Measurements from ENCODE around the gene S100A14. TPM values are rescaled to one million over a fixed set of nuclear protein-coding genes. Genes with fewer than 3 reads are reported as not detected.
"Not testable (repeated sequence)": the region's sequence is repeated elsewhere in the genome, so short reads cannot be mapped to it uniquely, and the experiment has no call there.

Gene S100A14
- total RNA-seq, 2 experiments from 2014 or later: not detected

- Mint-ChIP-seq H3K36me3 (no peaks in the 10 kb centered on the region), H3K4me1 (no peaks in the 10 kb centered on the region), H3K9me3 (no peaks in the 10 kb centered on the region)
Measured at GRCh38 chr1:153587314-153587713, 28.8 kb downstream of the S100A14 start.

GRCh38 chr1:153586347-153586746, 29.8 kb downstream of the S100A14 start:
- POLR2A ChIA-PET: no interaction called here
- Mint-ChIP-seq H3K27ac (no peak overlapping the region), H3K36me3 (no peaks in the 10 kb centered on the region), H3K4me3 (no peak overlapping the region), H3K9me3 (no peaks in the 10 kb centered on the region), H3K4me1 (no peaks in the 10 kb centered on the region), H3K27me3 (peaks cover 23% of the 10 kb centered on the region)
- no peak for DNase-seq
- ATAC-seq (ENCODE audit: low read depth): no peak

More at GRCh38 chr1:153587314-153587713, 28.8 kb downstream of the S100A14 start:
- Mint-ChIP-seq H3K4me3 (no peak overlapping the region), H3K27me3 (peaks cover 23% of the 10 kb centered on the region), H3K27ac (no peak overlapping the region)
- POLR2A ChIA-PET: no interaction called here
- ATAC-seq (ENCODE audit: low read depth): no peak
- DNase-seq: no peak

- POLR2A ChIA-PET: no interaction called here
- no peak for ATAC-seq (ENCODE audit: low read depth)
- peaks cover 23% of the 10 kb centered on the region for H3K27me3 Mint-ChIP-seq
- no peak overlapping the region for H3K4me3 Mint-ChIP-seq
- DNase-seq: no peak
- H3K9me3 Mint-ChIP-seq: no peaks in the 10 kb centered on the region
- no peaks in the 10 kb centered on the region for H3K36me3 Mint-ChIP-seq
- H3K27ac Mint-ChIP-seq: no peak overlapping the region
- H3K4me1 Mint-ChIP-seq: no peaks in the 10 kb centered on the region
Measured at GRCh38 chr1:153585006-153585405, 31.1 kb downstream of the S100A14 start.

GRCh38 chr1:153583976-153584375, 32.1 kb downstream of the S100A14 start:
- POLR2A ChIA-PET: no interaction called here

GRCh38 chr1:153583514-153583913, 32.6 kb downstream of the S100A14 start:
- H3K27ac Mint-ChIP-seq; H3K4me1 Mint-ChIP-seq; H3K36me3 Mint-ChIP-seq; DNase-seq; POLR2A ChIA-PET; H3K9me3 Mint-ChIP-seq; ATAC-seq (ENCODE audit: low read depth); H3K4me3 Mint-ChIP-seq: not testable (repeated sequence)
- H3K27me3 Mint-ChIP-seq: peaks cover 32% of the 10 kb centered on the region

More at GRCh38 chr1:153583976-153584375, 32.1 kb downstream of the S100A14 start:
- no peak for ATAC-seq (ENCODE audit: low read depth)
- peaks cover 30% of the 10 kb centered on the region for H3K27me3 Mint-ChIP-seq
- no peaks in the 10 kb centered on the region for H3K36me3 Mint-ChIP-seq
- H3K4me3 Mint-ChIP-seq: no peak overlapping the region
- H3K27ac Mint-ChIP-seq: no peak overlapping the region
- no peak for DNase-seq
- no peaks in the 10 kb centered on the region for H3K9me3 Mint-ChIP-seq
- no peaks in the 10 kb centered on the region for H3K4me1 Mint-ChIP-seq

GRCh38 chr1:153582836-153583235, 33.3 kb downstream of the S100A14 start:
- ATAC-seq (ENCODE audit: low read depth); H3K9me3 Mint-ChIP-seq; POLR2A ChIA-PET; H3K36me3 Mint-ChIP-seq; DNase-seq; H3K4me1 Mint-ChIP-seq; H3K4me3 Mint-ChIP-seq; H3K27ac Mint-ChIP-seq: not testable (repeated sequence)
- peaks cover 33% of the 10 kb centered on the region for H3K27me3 Mint-ChIP-seq

- H3K9me3 Mint-ChIP-seq: no peaks in the 10 kb centered on the region
- no peaks in the 10 kb centered on the region for H3K36me3 Mint-ChIP-seq
- no peak overlapping the region for H3K4me3 Mint-ChIP-seq
- peaks cover 31% of the 10 kb centered on the region for H3K27me3 Mint-ChIP-seq
- no peaks in the 10 kb centered on the region for H3K4me1 Mint-ChIP-seq
- POLR2A ChIA-PET: no interaction called here
- no peak overlapping the region for H3K27ac Mint-ChIP-seq
- ATAC-seq (ENCODE audit: low read depth): no peak
- no peak for DNase-seq
Measured at GRCh38 chr1:153578936-153579335, 37.2 kb downstream of the S100A14 start.

GRCh38 chr1:153578490-153578889, 37.6 kb downstream of the S100A14 start:
- Mint-ChIP-seq H3K4me3 (no peak overlapping the region), H3K9me3 (no peaks in the 10 kb centered on the region), H3K27ac (no peak overlapping the region), H3K4me1 (no peaks in the 10 kb centered on the region), H3K27me3 (peaks cover 31% of the 10 kb centered on the region), H3K36me3 (no peaks in the 10 kb centered on the region)
- POLR2A ChIA-PET: no interaction called here
- no peak for ATAC-seq (ENCODE audit: low read depth)
- no peak for DNase-seq

GRCh38 chr1:153577624-153578051, 38.5 kb downstream of the S100A14 start:
- H3K27me3 Mint-ChIP-seq: peaks cover 31% of the 10 kb centered on the region
- no peak overlapping the region for H3K4me3 Mint-ChIP-seq
- no peaks in the 10 kb centered on the region for H3K36me3 Mint-ChIP-seq
- no peak for DNase-seq
- peaks cover 7% of the 10 kb centered on the region for H3K4me1 Mint-ChIP-seq
- ATAC-seq (ENCODE audit: low read depth): no peak
- POLR2A ChIA-PET: interaction anchor here (0.7 kb wide), 1 partner anchor 71 kb away, joined by 3 read pairs; no protein-coding TSS in a partner anchor
- H3K9me3 Mint-ChIP-seq: no peaks in the 10 kb centered on the region
- H3K27ac Mint-ChIP-seq: no peak overlapping the region

GRCh38 chr1:153577138-153577537, 39.0 kb downstream of the S100A14 start:
- Mint-ChIP-seq H3K4me3 (no peak overlapping the region), H3K4me1 (peaks cover 11% of the 10 kb centered on the region), H3K36me3 (no peaks in the 10 kb centered on the region), H3K27ac (no peak overlapping the region), H3K9me3 (no peaks in the 10 kb centered on the region), H3K27me3 (peaks cover 31% of the 10 kb centered on the region)
- no peak for ATAC-seq (ENCODE audit: low read depth)
- DNase-seq: no peak
- POLR2A ChIA-PET: interaction anchor here (0.6 kb wide), 1 partner anchor 67 kb away, joined by 5 read pairs; no protein-coding TSS in a partner anchor

- H3K27ac Mint-ChIP-seq; H3K4me3 Mint-ChIP-seq; DNase-seq; POLR2A ChIA-PET; H3K9me3 Mint-ChIP-seq; ATAC-seq (ENCODE audit: low read depth); H3K36me3 Mint-ChIP-seq: not testable (repeated sequence)
- H3K27me3 Mint-ChIP-seq: peaks cover 39% of the 10 kb centered on the region
- H3K4me1 Mint-ChIP-seq: peaks cover 18% of the 10 kb centered on the region
Measured at GRCh38 chr1:153575497-153575896, 40.6 kb downstream of the S100A14 start.

- H3K9me3 Mint-ChIP-seq; DNase-seq; ATAC-seq (ENCODE audit: low read depth); H3K36me3 Mint-ChIP-seq; H3K27ac Mint-ChIP-seq; H3K4me3 Mint-ChIP-seq; POLR2A ChIA-PET: not testable (repeated sequence)
- peaks cover 18% of the 10 kb centered on the region for H3K4me1 Mint-ChIP-seq
- peaks cover 41% of the 10 kb centered on the region for H3K27me3 Mint-ChIP-seq
Measured at GRCh38 chr1:153575081-153575491, 41.0 kb downstream of the S100A14 start.

- ATAC-seq (ENCODE audit: low read depth) (no peak), DNase-seq (no peak)
- H3K9me3 Mint-ChIP-seq: no peaks in the 10 kb centered on the region
- H3K4me3 Mint-ChIP-seq: no peak overlapping the region
- POLR2A ChIA-PET: interaction anchor here (0.6 to 1.3 kb wide), 5 partner anchors 25 to 417 kb away, joined by 3 to 4 read pairs (median 4); partner anchors contain the start of gene RPS27
- H3K4me1 Mint-ChIP-seq: peaks cover 22% of the 10 kb centered on the region
- peaks cover 27% of the 10 kb centered on the region for H3K27me3 Mint-ChIP-seq
- no peaks in the 10 kb centered on the region for H3K36me3 Mint-ChIP-seq
- no peak overlapping the region for H3K27ac Mint-ChIP-seq
Measured at GRCh38 chr1:153573351-153573750, 42.8 kb downstream of the S100A14 start.

GRCh38 chr1:153572569-153573015, 43.5 kb downstream of the S100A14 start:
- ATAC-seq (ENCODE audit: low read depth) (peak; percentile 76), DNase-seq (peak; percentile 63)
- Mint-ChIP-seq H3K27me3 (peaks cover 19% of the 10 kb centered on the region), H3K27ac (no peak overlapping the region), H3K4me1 (peaks cover 27% of the 10 kb centered on the region), H3K4me3 (no peak overlapping the region), H3K36me3 (no peaks in the 10 kb centered on the region), H3K9me3 (no peaks in the 10 kb centered on the region)
- POLR2A ChIA-PET: interaction anchor here (0.6 to 2.0 kb wide), 11 partner anchors 26 to 418 kb away, joined by 3 to 8 read pairs (median 4); partner anchors contain the start of genes RAB13, RPS27, S100A16 and S100A6

All from activated naive CD8-positive, alpha-beta T cell treated with anti-CD3 and anti-CD28 coated beads, Interleukin-2, amount 10 ng/mL, durations not matched to agents 7 days and 5 days (primary cell).